ENCODE data around the gene NSDHL.

DNA sequence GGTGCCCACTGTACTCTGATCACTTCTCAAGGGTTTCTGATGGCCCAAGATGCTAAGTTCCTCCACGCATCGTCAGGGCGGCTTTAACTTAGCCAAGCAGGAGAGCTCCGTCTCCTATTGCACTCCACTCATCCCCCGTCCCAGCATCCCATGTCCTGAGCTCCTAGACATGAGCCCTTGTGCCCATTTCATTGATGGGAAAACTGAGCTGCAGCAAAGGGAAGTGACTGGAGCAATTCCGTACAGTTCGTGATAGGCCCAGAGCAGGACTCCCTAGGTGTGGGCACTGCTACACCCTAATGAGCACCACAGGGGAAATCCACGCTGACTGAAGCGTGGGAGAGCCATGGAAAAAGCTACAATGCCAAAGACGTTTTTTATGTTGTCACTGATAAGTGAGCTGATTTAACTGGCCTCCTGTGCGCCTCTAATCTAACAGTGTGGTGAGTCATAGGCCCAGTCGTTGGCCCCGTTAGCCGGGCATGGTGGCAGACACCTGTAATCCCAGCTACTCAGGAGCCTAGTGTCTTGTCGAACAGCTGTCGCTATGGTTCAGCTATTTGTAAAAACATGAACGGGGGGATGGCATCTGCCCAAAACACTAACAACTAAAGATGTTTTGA, 14.9 kb downstream of the NSDHL start:
- TF ChIP-seq POLR2A (IDR thresholded peaks at IDR 0.05) = no peak
- TF ChIP-seq, protein P1, sequence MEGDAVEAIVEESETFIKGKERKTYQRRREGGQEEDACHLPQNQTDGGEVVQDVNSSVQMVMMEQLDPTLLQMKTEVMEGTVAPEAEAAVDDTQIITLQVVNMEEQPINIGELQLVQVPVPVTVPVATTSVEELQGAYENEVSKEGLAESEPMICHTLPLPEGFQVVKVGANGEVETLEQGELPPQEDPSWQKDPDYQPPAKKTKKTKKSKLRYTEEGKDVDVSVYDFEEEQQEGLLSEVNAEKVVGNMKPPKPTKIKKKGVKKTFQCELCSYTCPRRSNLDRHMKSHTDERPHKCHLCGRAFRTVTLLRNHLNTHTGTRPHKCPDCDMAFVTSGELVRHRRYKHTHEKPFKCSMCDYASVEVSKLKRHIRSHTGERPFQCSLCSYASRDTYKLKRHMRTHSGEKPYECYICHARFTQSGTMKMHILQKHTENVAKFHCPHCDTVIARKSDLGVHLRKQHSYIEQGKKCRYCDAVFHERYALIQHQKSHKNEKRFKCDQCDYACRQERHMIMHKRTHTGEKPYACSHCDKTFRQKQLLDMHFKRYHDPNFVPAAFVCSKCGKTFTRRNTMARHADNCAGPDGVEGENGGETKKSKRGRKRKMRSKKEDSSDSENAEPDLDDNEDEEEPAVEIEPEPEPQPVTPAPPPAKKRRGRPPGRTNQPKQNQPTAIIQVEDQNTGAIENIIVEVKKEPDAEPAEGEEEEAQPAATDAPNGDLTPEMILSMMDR (IDR thresholded peaks at IDR 0.05) = no peak
